Measurements from ENCODE around the gene TMEM63A. TPM values are rescaled to one million over a fixed set of nuclear protein-coding genes. Genes with fewer than 3 reads are reported as not detected.

TMEM63A gene
- total and polyA plus RNA-seq, 10 of the 15 experiments (the other 5 are each of a cell fraction or from before 2014, with no cell fraction given) = 1.3 to 33.5 (median 15.2) TPM

DNA sequence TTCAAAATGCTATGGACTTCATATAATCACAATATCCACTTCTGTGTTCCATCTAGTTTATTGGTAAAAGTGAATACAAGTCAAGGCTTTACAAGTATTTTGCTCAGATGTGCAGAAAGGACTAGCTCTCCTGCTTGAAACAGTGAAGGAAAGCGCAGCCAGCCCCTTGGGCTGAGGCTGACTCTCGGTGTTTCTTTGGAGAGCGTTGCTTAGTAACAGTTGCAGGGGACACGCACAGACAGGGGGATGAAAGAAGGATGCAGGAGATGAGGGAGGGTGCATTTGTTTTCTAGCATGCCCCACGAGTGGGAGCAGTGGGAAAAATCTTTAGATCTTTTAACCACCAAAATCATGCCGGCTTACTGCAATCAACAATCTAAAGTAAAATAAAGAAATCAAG lies 32.8 kb upstream of the TMEM63A start:
- Histone ChIP-seq H3K9ac (ENCODE audit: control insufficient read depth, insufficient read depth, low read length) (no peak overlapping the region), H3K36me3 (ENCODE audit: control insufficient read depth in 2 of 2, insufficient read depth in 2 of 2, low read length in 1 of 2) (peaks cover 0 to 5% of the 10 kb centered on the region in 2 experiments; a peak in 3 of 4 replicates), H3K27me3 (replicated peaks in 1 of 2; ENCODE audit: control insufficient read depth in 2 of 2, insufficient read depth in 2 of 2, low read length in 1 of 2) (no peaks in the 10 kb centered on the region), H3K27ac (ENCODE audit: control insufficient read depth, insufficient read depth) (no peak overlapping the region), H4K20me1 (ENCODE audit: control insufficient read depth, insufficient read depth) (no peaks in the 10 kb centered on the region), H3K9me3 (replicated peaks; ENCODE audit: control insufficient read depth, insufficient read depth, low read length) (no peaks in the 10 kb centered on the region), H3K4me1 (ENCODE audit: control insufficient read depth, insufficient read depth, low read length) (peaks cover 2% of the 10 kb centered on the region), H3K79me2 (ENCODE audit: control insufficient read depth, insufficient read depth, low read length) (no peaks in the 10 kb centered on the region), H3K4me3 (no peak overlapping the region), H3K4me2 (ENCODE audit: control insufficient read depth, insufficient read depth) (no peak overlapping the region), H2AFZ (ENCODE audit: control insufficient read depth, low read depth, low read length) (no peak overlapping the region)
- FAIRE-seq (no peak), DNase-seq (ENCODE audit: low read depth, low spot score) (no peak), ATAC-seq (no peak)
- intact Hi-C loops (cut with micrococcal nuclease; ENCODE audit: unreplicated experiment) = loop anchor here (5.0 kb wide), 1 partner anchor 63 kb away; no protein-coding TSS in a partner anchor
- CTCF ChIA-PET = no interaction called here
- POLR2A ChIA-PET = no interaction called here
- 92% methylated on average over 6 of the region's 6 CpGs for WGBS (ENCODE audit: insufficient coverage, insufficient replicate concordance, low lambda C conversion rate, missing lambda C conversion rate)
- no TSS peak for BruUV-seq (replicated peaks)
- TF ChIP-seq, protein P1, sequence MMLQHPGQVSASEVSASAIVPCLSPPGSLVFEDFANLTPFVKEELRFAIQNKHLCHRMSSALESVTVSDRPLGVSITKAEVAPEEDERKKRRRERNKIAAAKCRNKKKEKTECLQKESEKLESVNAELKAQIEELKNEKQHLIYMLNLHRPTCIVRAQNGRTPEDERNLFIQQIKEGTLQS (IDR thresholded peaks at IDR 0.05; ENCODE audit: borderline replicate concordance, extremely low read depth, low read depth, low read length) = no peak
- TF ChIP-seq, protein P2, sequence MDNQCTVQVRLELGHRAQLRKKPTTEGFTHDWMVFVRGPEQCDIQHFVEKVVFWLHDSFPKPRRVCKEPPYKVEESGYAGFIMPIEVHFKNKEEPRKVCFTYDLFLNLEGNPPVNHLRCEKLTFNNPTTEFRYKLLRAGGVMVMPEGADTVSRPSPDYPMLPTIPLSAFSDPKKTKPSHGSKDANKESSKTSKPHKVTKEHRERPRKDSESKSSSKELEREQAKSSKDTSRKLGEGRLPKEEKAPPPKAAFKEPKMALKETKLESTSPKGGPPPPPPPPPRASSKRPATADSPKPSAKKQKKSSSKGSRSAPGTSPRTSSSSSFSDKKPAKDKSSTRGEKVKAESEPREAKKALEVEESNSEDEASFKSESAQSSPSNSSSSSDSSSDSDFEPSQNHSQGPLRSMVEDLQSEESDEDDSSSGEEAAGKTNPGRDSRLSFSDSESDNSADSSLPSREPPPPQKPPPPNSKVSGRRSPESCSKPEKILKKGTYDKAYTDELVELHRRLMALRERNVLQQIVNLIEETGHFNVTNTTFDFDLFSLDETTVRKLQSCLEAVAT (IDR thresholded peaks at IDR 0.05) = no peak
- TF ChIP-seq HDAC2 (IDR thresholded peaks at IDR 0.05) (no peak), SIX5 (IDR thresholded peaks at IDR 0.05; ENCODE audit: low read depth, low read length, severe bottlenecking) (no peak), MYC (IDR thresholded peaks at IDR 0.05; ENCODE audit: insufficient read depth, insufficient read length, insufficient replicate concordance, low read length, severe bottlenecking) (no peak), ESRRA (IDR thresholded peaks at IDR 0.05; ENCODE audit: low read length) (no peak), NR2C1 (IDR thresholded peaks at IDR 0.05) (no peak), HDGF (IDR thresholded peaks at IDR 0.05) (no peak), EED (IDR thresholded peaks at IDR 0.05; ENCODE audit: low read depth) (no peak)
- TF ChIP-seq, protein P3, sequence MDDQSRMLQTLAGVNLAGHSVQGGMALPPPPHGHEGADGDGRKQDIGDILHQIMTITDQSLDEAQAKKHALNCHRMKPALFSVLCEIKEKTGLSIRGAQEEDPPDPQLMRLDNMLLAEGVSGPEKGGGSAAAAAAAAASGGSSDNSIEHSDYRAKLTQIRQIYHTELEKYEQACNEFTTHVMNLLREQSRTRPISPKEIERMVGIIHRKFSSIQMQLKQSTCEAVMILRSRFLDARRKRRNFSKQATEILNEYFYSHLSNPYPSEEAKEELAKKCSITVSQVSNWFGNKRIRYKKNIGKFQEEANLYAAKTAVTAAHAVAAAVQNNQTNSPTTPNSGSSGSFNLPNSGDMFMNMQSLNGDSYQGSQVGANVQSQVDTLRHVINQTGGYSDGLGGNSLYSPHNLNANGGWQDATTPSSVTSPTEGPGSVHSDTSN (IDR thresholded peaks at IDR 0.05; ENCODE audit: insufficient replicate concordance, low read depth, low read length) = no peak
- SMC1A ChIA-PET (ENCODE audit: uncharacterized antibody, unreplicated experiment) = no interaction called here
- in situ Hi-C loops (cut with MboI) = loop anchor here (5.0 kb wide), 2 partner anchors 138 to 438 kb away; partner anchors contain the start of gene SRP9
- RAD21 ChIA-PET (ENCODE audit: unreplicated experiment) = no interaction called here
